Measurements from ENCODE around the gene CPNE5. TPM values are rescaled to one million over a fixed set of nuclear protein-coding genes. Genes with fewer than 3 reads are reported as not detected.

Gene CPNE5
- total and polyA plus RNA-seq, 9 donors = 1.4 to 22.1 (median 6.2) TPM

GRCh38 chr6:36865835-36866234, 26.6 kb upstream of the CPNE5 start:
- WGBS, 3 donors = 63 to 66% (median 64%) methylated on average over 2 of the region's 2 CpGs
- TF ChIP-seq POLR2A (IDR thresholded peaks at IDR 0.05) (no peak), CTCF (IDR thresholded peaks at IDR 0.05) (no peak), EP300 (IDR thresholded peaks at IDR 0.05) (no peak)
- no peak for DNase-seq
- intact Hi-C loops (cut with DNase I) = no loop called here
- no peak overlapping the region for H3K27ac ChIP-seq
- no peaks in the 10 kb centered on the region for H3K27me3 ChIP-seq
- no peak overlapping the region for H3K4me3 ChIP-seq
- no peaks in the 10 kb centered on the region for H3K36me3 ChIP-seq
- H3K9me3 ChIP-seq = no peaks in the 10 kb centered on the region
- no peaks in the 10 kb centered on the region for H3K4me1 ChIP-seq (ENCODE audit: insufficient read depth)

GRCh38 chr6:36863670-36864540, 24.7 kb upstream of the CPNE5 start:
- 84 to 86% (median 86%) methylated on average over 12 of the region's 12 CpGs for WGBS, 3 donors
- H3K4me3 ChIP-seq = no peak overlapping the region
- no peaks in the 10 kb centered on the region for H3K36me3 ChIP-seq
- H3K4me1 ChIP-seq (ENCODE audit: insufficient read depth) = peaks cover under 1% of the 10 kb centered on the region
- no peak for DNase-seq
- H3K27ac ChIP-seq = no peak overlapping the region
- TF ChIP-seq EP300 (IDR thresholded peaks at IDR 0.05) (no peak), POLR2A (IDR thresholded peaks at IDR 0.05) (no peak), CTCF (IDR thresholded peaks at IDR 0.05) (no peak)
- intact Hi-C loops (cut with DNase I) = no loop called here
- no peaks in the 10 kb centered on the region for H3K9me3 ChIP-seq
- no peaks in the 10 kb centered on the region for H3K27me3 ChIP-seq

- no peak overlapping the region for H3K27ac ChIP-seq
- intact Hi-C loops (cut with DNase I) = no loop called here
- H3K4me3 ChIP-seq = no peak overlapping the region
- no peaks in the 10 kb centered on the region for H3K36me3 ChIP-seq
- WGBS, 3 donors = 82 to 91% (median 91%) methylated on average over 4 of the region's 4 CpGs
- DNase-seq = no peak
- peaks cover 6% of the 10 kb centered on the region for H3K4me1 ChIP-seq (ENCODE audit: insufficient read depth)
- H3K27me3 ChIP-seq = no peaks in the 10 kb centered on the region
- no peaks in the 10 kb centered on the region for H3K9me3 ChIP-seq
- no peak for TF ChIP-seq EP300 (IDR thresholded peaks at IDR 0.05)
- TF ChIP-seq CTCF (IDR thresholded peaks at IDR 0.05) = no peak
- TF ChIP-seq POLR2A (IDR thresholded peaks at IDR 0.05) = no peak
Measured at GRCh38 chr6:36862848-36863382, 23.7 kb upstream of the CPNE5 start.

GRCh38 chr6:36862164-36862847, 23.1 kb upstream of the CPNE5 start:
- no peaks in the 10 kb centered on the region for H3K27me3 ChIP-seq
- 84 to 88% (median 88%) methylated on average over 8 of the region's 8 CpGs for WGBS, 3 donors
- DNase-seq = no peak
- TF ChIP-seq EP300 (IDR thresholded peaks at IDR 0.05) (no peak), CTCF (IDR thresholded peaks at IDR 0.05) (no peak), POLR2A (IDR thresholded peaks at IDR 0.05) (no peak)
- H3K4me1 ChIP-seq (ENCODE audit: insufficient read depth) = peaks cover 6% of the 10 kb centered on the region
- intact Hi-C loops (cut with DNase I) = no loop called here
- H3K9me3 ChIP-seq = no peaks in the 10 kb centered on the region
- no peak overlapping the region for H3K27ac ChIP-seq
- H3K4me3 ChIP-seq = no peak overlapping the region
- no peaks in the 10 kb centered on the region for H3K36me3 ChIP-seq

All from ovary (tissue), 9 donors.